ENCODE results near the gene TJP3.

TJP3 gene

GRCh38 chr19:3708207-3708931, at the start of gene TJP3:
TJP3 (plus strand) TSS chr19:3708384; CDS start chr19:3728433, 20,049 bp downstream.
- peak within 1 kb of the TSS; percentile 42 for H3K27ac ChIP-seq
- no peak within 1 kb of the TSS for H3K9ac ChIP-seq
- no peak for TF ChIP-seq CTCF (IDR thresholded peaks at IDR 0.05)
- H2AFZ ChIP-seq: peak within 1 kb of the TSS; percentile 79
- H3K79me2 ChIP-seq: no peaks in the 10 kb centered on the region
- H3K4me1 ChIP-seq: peaks cover 10% of the 10 kb centered on the region
- H3K9me3 ChIP-seq (ENCODE audit: control insufficient read depth, low read length): no peaks in the 10 kb centered on the region
- no peaks in the 10 kb centered on the region for H3K36me3 ChIP-seq (ENCODE audit: control insufficient read depth, insufficient read depth, low read length)
- peak within 1 kb of the TSS; percentile 48 for H3K4me3 ChIP-seq (ENCODE audit: low read depth, low read length)
- H3K27me3 ChIP-seq (ENCODE audit: control insufficient read depth, insufficient read depth, low read length): no peaks in the 10 kb centered on the region
- H3K4me2 ChIP-seq (ENCODE audit: low read length): peak within 1 kb of the TSS; percentile 71

GRCh38 chr19:3658870-3659745, 49.1 kb upstream of the TJP3 start:
- Histone ChIP-seq H3K9me3 (ENCODE audit: control insufficient read depth, low read length) (no peaks in the 10 kb centered on the region), H3K27ac (no peak overlapping the region), H3K4me3 (ENCODE audit: low read depth, low read length) (no peak overlapping the region), H3K79me2 (peaks cover 8% of the 10 kb centered on the region), H3K27me3 (ENCODE audit: control insufficient read depth, insufficient read depth, low read length) (no peaks in the 10 kb centered on the region), H3K9ac (no peak overlapping the region), H3K4me1 (no peaks in the 10 kb centered on the region), H3K4me2 (ENCODE audit: low read length) (no peak overlapping the region), H3K36me3 (ENCODE audit: control insufficient read depth, insufficient read depth, low read length) (no peaks in the 10 kb centered on the region), H2AFZ (no peak overlapping the region)
- no peak for TF ChIP-seq CTCF (IDR thresholded peaks at IDR 0.05)

GRCh38 chr19:3659746-3660112, 48.5 kb upstream of the TJP3 start:
- Histone ChIP-seq H3K4me3 (ENCODE audit: low read depth, low read length) (no peak overlapping the region), H3K9me3 (ENCODE audit: control insufficient read depth, low read length) (no peaks in the 10 kb centered on the region), H3K36me3 (ENCODE audit: control insufficient read depth, insufficient read depth, low read length) (no peaks in the 10 kb centered on the region), H3K4me1 (no peaks in the 10 kb centered on the region), H3K27me3 (ENCODE audit: control insufficient read depth, insufficient read depth, low read length) (no peaks in the 10 kb centered on the region), H3K9ac (no peak overlapping the region), H2AFZ (no peak overlapping the region), H3K27ac (no peak overlapping the region), H3K4me2 (ENCODE audit: low read length) (no peak overlapping the region), H3K79me2 (peaks cover 13% of the 10 kb centered on the region)
- no peak for TF ChIP-seq CTCF (IDR thresholded peaks at IDR 0.05)

GRCh38 chr19:3660493-3661219, 47.5 kb upstream of the TJP3 start:
- Histone ChIP-seq H3K4me3 (ENCODE audit: low read depth, low read length) (no peak overlapping the region), H3K27ac (no peak overlapping the region), H3K9ac (no peak overlapping the region), H3K36me3 (ENCODE audit: control insufficient read depth, insufficient read depth, low read length) (no peaks in the 10 kb centered on the region), H3K9me3 (ENCODE audit: control insufficient read depth, low read length) (no peaks in the 10 kb centered on the region), H3K27me3 (ENCODE audit: control insufficient read depth, insufficient read depth, low read length) (no peaks in the 10 kb centered on the region), H3K4me1 (no peaks in the 10 kb centered on the region), H3K79me2 (peaks cover 13% of the 10 kb centered on the region), H3K4me2 (ENCODE audit: low read length) (no peak overlapping the region), H2AFZ (no peak overlapping the region)
- no peak for TF ChIP-seq CTCF (IDR thresholded peaks at IDR 0.05)
